H1 (cell line): ENCODE measurements around the gene BRPF3. TPM values are rescaled to one million over a fixed set of nuclear protein-coding genes. Genes with fewer than 3 reads are reported as not detected.

Experiments
- CTCF ChIA-PET: fragments of 300-600 bp; sonication (Branson Sonifier 250); formaldehyde crosslinking; loops from one replicate; lab custom pipeline; 2021; ENCODE audit not compliant: partially characterized antibody; lab: Charles Lee
- POLR2A ChIA-PET: fragments of 300-600 bp; sonication (Branson Sonifier 250); formaldehyde crosslinking; loops from one replicate; lab custom pipeline; 2021; ENCODE audit warnings: inconsistent platforms; ENCODE audit not compliant: partially characterized antibody; lab: Charles Lee
- DNase-seq, 2 experiments: peaks; one replicate each; pipeline versions ENCODE4 v3.0.0 to v3.0.0-alpha.2; 2010 to 2022; ENCODE audit warnings: low spot score in 2 of 2, low read depth in 1 of 2, mixed read lengths in 1 of 2
- FAIRE-seq: peaks from 2 replicates; lab custom pipeline; 2011; peaks lifted over from hg19 to GRCh38; lab: Jason Lieb, UNC
- H2AFZ ChIP-seq: 2 replicates; pipeline ENCODE4 v1.8.1; 2012; ENCODE audit warnings: low read length, inconsistent platforms
- H2AK5ac ChIP-seq: 2 replicates; pipeline ENCODE4 v1.6.1; 2013; ENCODE audit warnings: low read depth, low read length
- H2BK120ac ChIP-seq: replicated peaks from 2 replicates; pipeline ENCODE3; 2013; ENCODE audit warnings: low read depth, low read length, inconsistent platforms
- H2BK12ac ChIP-seq: 2 replicates; pipeline ENCODE4 v1.6.1; 2013; ENCODE audit warnings: low read depth, low read length
- H2BK15ac ChIP-seq: 2 replicates; pipeline ENCODE4 v1.6.1; 2013; ENCODE audit warnings: low read length
- H2BK20ac ChIP-seq: 2 replicates; pipeline ENCODE4 v1.6.1; 2013; ENCODE audit warnings: low read length
- H2BK5ac ChIP-seq: 2 replicates; pipeline ENCODE4 v1.6.1; 2013; ENCODE audit warnings: low read depth, low read length
- H3K14ac ChIP-seq: 2 replicates; pipeline ENCODE4 v1.6.1; 2013; ENCODE audit warnings: inconsistent platforms; ENCODE audit not compliant: insufficient read length
- H3K18ac ChIP-seq: 2 replicates; pipeline ENCODE4 v1.6.1; 2013; ENCODE audit warnings: low read length; ENCODE audit errors: extremely low read depth
- H3K23ac ChIP-seq: 2 replicates; pipeline ENCODE4 v1.6.1; 2013; ENCODE audit warnings: inconsistent platforms; ENCODE audit not compliant: insufficient read length
- H3K23me2 ChIP-seq: 2 replicates; pipeline ENCODE4 v1.6.1; 2013; ENCODE audit warnings: low read depth, low read length
- H3K27ac ChIP-seq: 2 replicates; pipeline ENCODE4 v1.6.1; 2011; ENCODE audit warnings: low read depth, low read length, inconsistent platforms
- H3K27me3 ChIP-seq, 4 experiments: replicated peaks in 1 of 4; 1 replicate in 1 of 4; 2 replicates in 3 of 4; pipeline versions ENCODE4 v1.6.1 to v1.8.1; 2011 to 2013; ENCODE audit warnings: low read length in 3 of 4, mild to moderate bottlenecking in 3 of 4, inconsistent platforms in 2 of 4, mixed read lengths in 2 of 4, moderate library complexity in 1 of 4; ENCODE audit not compliant: control insufficient read depth in 3 of 4, insufficient read depth in 3 of 4; ENCODE audit errors: extremely low read depth in 1 of 4
- H3K36me3 ChIP-seq, 4 experiments: 2 replicates each; pipeline versions ENCODE4 v1.6.1 to v1.8.1; 2011 to 2013; ENCODE audit warnings: mild to moderate bottlenecking in 4 of 4, low read length in 3 of 4, moderate library complexity in 2 of 4, control low read depth in 1 of 4, inconsistent platforms in 1 of 4; ENCODE audit not compliant: insufficient read depth in 4 of 4, control insufficient read depth in 2 of 4
- H3K4ac ChIP-seq: replicated peaks from 2 replicates; pipeline ENCODE3; 2013; ENCODE audit warnings: low read length, low read depth, mixed read lengths, inconsistent platforms; ENCODE audit not compliant: insufficient read length
- H3K4me1 ChIP-seq, 4 experiments: replicated peaks in 1 of 4; 1 replicate in 1 of 4; 2 replicates in 3 of 4; pipeline versions ENCODE4 v1.6.1 to v1.8.1; 2011 to 2013; ENCODE audit warnings: low read length in 3 of 4, inconsistent platforms in 2 of 4, mixed read lengths in 1 of 4; ENCODE audit not compliant: insufficient read depth in 4 of 4, control insufficient read depth in 3 of 4
- H3K4me2 ChIP-seq, 2 experiments: 2 replicates each; pipeline versions ENCODE4 v1.6.1 to v1.8.1; 2011 to 2013; ENCODE audit warnings: low read depth in 2 of 2, low read length in 2 of 2, control low read depth in 1 of 2, inconsistent platforms in 1 of 2, mild to moderate bottlenecking in 1 of 2; ENCODE audit not compliant: insufficient read depth in 1 of 2
- H3K4me3 ChIP-seq, 4 experiments: fragments of 200-600, 300-600 bp in 1 of 4; sonication (generic), shearing (Covaris generic), sonication (Bioruptor Twin) in 1 of 4; 2 replicates each; pipeline versions ENCODE4 v1.5.1 to v1.8.1; 2011 to 2016; ENCODE audit warnings: low read length in 4 of 4, low read depth in 3 of 4, control low read depth in 2 of 4, inconsistent platforms in 2 of 4, mild to moderate bottlenecking in 2 of 4, mixed read lengths in 1 of 4, moderate library complexity in 1 of 4; ENCODE audit not compliant: insufficient read depth in 2 of 4; ENCODE audit errors: extremely low read depth in 1 of 4
- H3K56ac ChIP-seq: replicated peaks from 2 replicates; pipeline ENCODE3; 2013; ENCODE audit warnings: low read depth, mild to moderate bottlenecking, mixed read lengths, low read length, inconsistent platforms; ENCODE audit not compliant: insufficient read length
- H3K79me1 ChIP-seq: 2 replicates; pipeline ENCODE4 v1.6.1; 2013; ENCODE audit warnings: low read depth, low read length, control low read depth
- H3K79me2 ChIP-seq, 2 experiments: 2 replicates each; pipeline versions ENCODE4 v1.6.1 to v1.8.1; 2012 to 2013; ENCODE audit warnings: low read length in 2 of 2, mild to moderate bottlenecking in 2 of 2, inconsistent platforms in 1 of 2; ENCODE audit not compliant: insufficient read depth in 2 of 2, control insufficient read depth in 1 of 2
- H3K9ac ChIP-seq, 4 experiments: replicated peaks in 1 of 4; 1 replicate in 1 of 4; 2 replicates in 3 of 4; pipeline versions ENCODE4 v1.6.1 to v1.8.1; 2011 to 2013; ENCODE audit warnings: low read depth in 3 of 4, low read length in 3 of 4, control low read depth in 2 of 4, mild to moderate bottlenecking in 2 of 4, moderate library complexity in 2 of 4, inconsistent platforms in 1 of 4; ENCODE audit errors: extremely low read depth in 1 of 4
- H3K9me3 ChIP-seq, 2 experiments: 2 replicates each; pipeline versions ENCODE4 v1.6.1 to v1.8.1; 2012 to 2013; ENCODE audit warnings: mild to moderate bottlenecking in 2 of 2, moderate library complexity in 2 of 2, control low read depth in 1 of 2, inconsistent platforms in 1 of 2, low read depth in 1 of 2, low read length in 1 of 2, mixed read lengths in 1 of 2; ENCODE audit not compliant: insufficient read depth in 2 of 2
- H4K20me1 ChIP-seq, 2 experiments: replicated peaks in 1 of 2; 2 replicates each; pipeline versions ENCODE3 to v1.8.1; 2011 to 2013; ENCODE audit warnings: inconsistent platforms in 2 of 2, low read length in 2 of 2, mild to moderate bottlenecking in 1 of 2; ENCODE audit not compliant: insufficient read depth in 2 of 2, control insufficient read depth in 1 of 2
- H4K5ac ChIP-seq: 2 replicates; pipeline ENCODE4 v1.6.1; 2013; ENCODE audit warnings: low read length, low read depth, mixed read lengths, inconsistent platforms; ENCODE audit not compliant: insufficient read length
- H4K8ac ChIP-seq: 2 replicates; pipeline ENCODE4 v1.8.0; 2013; ENCODE audit warnings: mild to moderate bottlenecking, moderate library complexity, low read length, inconsistent platforms; ENCODE audit not compliant: insufficient read depth; ENCODE audit errors: extremely low read depth
- H4K91ac ChIP-seq: replicated peaks from 2 replicates; pipeline ENCODE3; 2013; ENCODE audit warnings: low read length, mixed read lengths, inconsistent platforms; ENCODE audit not compliant: insufficient read length
- CBX5 ChIP-seq: fragments of 300-800, 300-1000 bp; sonication (generic); IDR thresholded peaks from 2 replicates; pipeline ENCODE4 v1.7.1; 2016; ENCODE audit warnings: antibody characterized with exemption, low read length, low read depth
- CHD2 ChIP-seq: IDR thresholded peaks from 2 replicates; pipeline ENCODE4 v1.6.1; 2012; ENCODE audit warnings: low read length, improper control_type of control experiment
- CTBP2 ChIP-seq: IDR thresholded peaks from 2 replicates; pipeline ENCODE4 v1.7.0; 2011; ENCODE audit warnings: borderline replicate concordance, mild to moderate bottlenecking, moderate library complexity, mixed read lengths, low read length; ENCODE audit not compliant: insufficient read depth, insufficient read length
- HDAC2 ChIP-seq, 2 experiments: fragments of 300-600 bp in 1 of 2; sonication (generic) in 1 of 2; IDR thresholded peaks; 2 replicates each; pipeline ENCODE4 v1.6.1; 2011 to 2012; ENCODE audit warnings: low read depth in 2 of 2, low read length in 2 of 2, mild to moderate bottlenecking in 2 of 2, moderate library complexity in 2 of 2, borderline replicate concordance in 1 of 2, inconsistent platforms in 1 of 2
- KDM4A ChIP-seq: IDR thresholded peaks from one replicate; pipeline ENCODE4 v1.7.1; 2012; ENCODE audit warnings: low read depth, mild to moderate bottlenecking, moderate library complexity, low read length, inconsistent platforms; ENCODE audit not compliant: severe bottlenecking
- TBP ChIP-seq: IDR thresholded peaks from 2 replicates; pipeline ENCODE4 v1.6.1; 2011; ENCODE audit warnings: low read depth, low read length, improper control_type of control experiment
- WGBS, 2 experiments: shearing (Covaris generic) in 1 of 2; methylation state at CpG; one replicate each; pipeline versions ENCODE4 v1.1.6 to v1.1.7; 2013 to 2015; ENCODE audit warnings: low lambda C conversion rate in 2 of 2, mixed read lengths in 2 of 2, inconsistent platforms in 1 of 2, low coverage in 1 of 2, missing lambda C conversion rate in 1 of 2; ENCODE audit not compliant: insufficient replicate concordance in 2 of 2, insufficient coverage in 1 of 2, insufficient read length in 1 of 2; ENCODE audit errors: extremely low coverage in 1 of 2, missing lambda C conversion rate in 1 of 2; 5-methylcytosine and 5-hydroxymethylcytosine counted together
- polyA plus RNA-seq, 7 experiments: library from polyadenylated mRNA; depleted of rRNA in 3 of 7; stranded (reverse) in 5 of 7; unstranded in 2 of 7; fragments of >200 nt in 5 of 7; fragments of 200-250 nt in 2 of 7; gene quantifications; 1 replicate in 5 of 7; 2 replicates in 1 of 7; 4 replicates in 1 of 7; pipeline versions ENCODE4 v1.2.1 to v1.2.3, GENCODE V29; 2011 to 2013; ENCODE audit warnings: missing spikeins in 2 of 7, mixed read lengths in 2 of 7
- total RNA-seq: library from RNA; stranded (reverse); fragmentation: NEBNext Ultra II Directional; extraction: Animal tissue kit (Norgen Biotek cat#: 25700); gene quantifications from 2 replicates; pipeline ENCODE4 v1.2.1, GENCODE V29; 2021
- TF ChIP-seq, protein P1 (sequence below): IDR thresholded peaks from 2 replicates; pipeline ENCODE4 v1.6.1; 2011; ENCODE audit warnings: low read length, improper control_type of control experiment
- TF ChIP-seq, protein P2 (sequence below): IDR thresholded peaks from 2 replicates; pipeline ENCODE4 v1.6.1; 2012; ENCODE audit warnings: inconsistent platforms

The BRPF3 gene
- total and polyA plus RNA-seq, 2 of the 8 experiments (the other 6 are each of a cell fraction or from before 2014, with no cell fraction given), result 26.0 to 37.5 TPM

- no peak for TF ChIP-seq TBP
- TF ChIP-seq KDM4A, result no peak
- no peak for TF ChIP-seq CHD2
- TF ChIP-seq HDAC2 (IDR thresholded peaks at IDR 0.05; ENCODE audit: borderline replicate concordance in 1 of 2, low read depth in 2 of 2, low read length in 2 of 2), result no peak
- TF ChIP-seq, protein P1, sequence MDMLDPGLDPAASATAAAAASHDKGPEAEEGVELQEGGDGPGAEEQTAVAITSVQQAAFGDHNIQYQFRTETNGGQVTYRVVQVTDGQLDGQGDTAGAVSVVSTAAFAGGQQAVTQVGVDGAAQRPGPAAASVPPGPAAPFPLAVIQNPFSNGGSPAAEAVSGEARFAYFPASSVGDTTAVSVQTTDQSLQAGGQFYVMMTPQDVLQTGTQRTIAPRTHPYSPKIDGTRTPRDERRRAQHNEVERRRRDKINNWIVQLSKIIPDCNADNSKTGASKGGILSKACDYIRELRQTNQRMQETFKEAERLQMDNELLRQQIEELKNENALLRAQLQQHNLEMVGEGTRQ, result no peak
- no peak for TF ChIP-seq CBX5
- TF ChIP-seq, protein P2, sequence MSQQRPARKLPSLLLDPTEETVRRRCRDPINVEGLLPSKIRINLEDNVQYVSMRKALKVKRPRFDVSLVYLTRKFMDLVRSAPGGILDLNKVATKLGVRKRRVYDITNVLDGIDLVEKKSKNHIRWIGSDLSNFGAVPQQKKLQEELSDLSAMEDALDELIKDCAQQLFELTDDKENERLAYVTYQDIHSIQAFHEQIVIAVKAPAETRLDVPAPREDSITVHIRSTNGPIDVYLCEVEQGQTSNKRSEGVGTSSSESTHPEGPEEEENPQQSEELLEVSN, result no peak
- no peak for TF ChIP-seq CTBP2
- POLR2A ChIA-PET, result interaction anchor here (1.1 kb wide), 1 partner anchor 18 kb away, joined by 4 read pairs; no protein-coding TSS in a partner anchor
- CTCF ChIA-PET, result interaction anchor here (0.8 to 2.1 kb wide), 8 partner anchors 9 to 165 kb away, joined by 3 to 10 read pairs (median 4); no protein-coding TSS in a partner anchor
- no peak overlapping the region for H3K9ac ChIP-seq
- no peak overlapping the region for H3K4me3 ChIP-seq
- H3K79me2 ChIP-seq, result no peaks in the 10 kb centered on the region
- 69% methylated on average over 3 of the region's 4 CpGs; no CpG with 5 or more reads in 1 of the 2 experiments for WGBS, 2 experiments
- no peaks in the 10 kb centered on the region for H3K9me3 ChIP-seq
- FAIRE-seq (no peak), DNase-seq (no peak)
- H4K91ac ChIP-seq, result no peak overlapping the region
- H3K27ac ChIP-seq, result no peak overlapping the region
- H4K20me1 ChIP-seq, result no peaks in the 10 kb centered on the region
- H3K4me1 ChIP-seq, result peaks cover 0 to 5% (median 1%) of the 10 kb centered on the region in 4 experiments; a peak in 2 of 7 replicates
- H2BK12ac ChIP-seq, result no peak overlapping the region
- H3K23ac ChIP-seq, result no peak overlapping the region
- no peak overlapping the region for H4K5ac ChIP-seq
- no peaks in the 10 kb centered on the region for H3K36me3 ChIP-seq
- no peak overlapping the region for H3K18ac ChIP-seq
- no peak overlapping the region for H3K4me2 ChIP-seq
- no peak overlapping the region for H3K14ac ChIP-seq
- H2AFZ ChIP-seq, result no peak overlapping the region
- H2AK5ac ChIP-seq, result no peak overlapping the region
- H3K23me2 ChIP-seq, result no peaks in the 10 kb centered on the region
- no peak overlapping the region for H2BK5ac ChIP-seq
- no peak overlapping the region for H4K8ac ChIP-seq
- no peaks in the 10 kb centered on the region for H3K27me3 ChIP-seq
- H2BK20ac ChIP-seq, result no peak overlapping the region
- H2BK15ac ChIP-seq, result no peak overlapping the region
- no peak overlapping the region for H2BK120ac ChIP-seq
- no peaks in the 10 kb centered on the region for H3K79me1 ChIP-seq
- H3K4ac ChIP-seq, result no peak overlapping the region
- no peak overlapping the region for H3K56ac ChIP-seq
Observed at GRCh38 chr6:36267731-36268477, 71.4 kb downstream of the BRPF3 start.
